Mesenteric fat pad (tissue), 1 donor: ENCODE data around the gene EPB42. TPM values are rescaled to one million over a fixed set of nuclear protein-coding genes. Genes with fewer than 3 reads are reported as not detected.

ENCODE experiments used
- DNase-seq: peaks from one replicate; pipeline ENCODE4 v3.0.0-alpha.2; 2020; ENCODE audit warnings: low spot score
- long read RNA-seq: library from polyadenylated mRNA; unstranded; transcript quantifications from one replicate; pipeline ENCODE4 v2.0.0, GENCODE V29; 2020
- total RNA-seq: library from RNA; stranded (reverse); fragmentation: NEBNext Ultra II Directional; extraction: Animal tissue kit (Norgen Biotek cat#: 25700); gene quantifications from one replicate; pipeline ENCODE4 v1.2.1, GENCODE V29; 2021
- donor health status: DM: yes; HTN: yes; CAD: no.

EPB42 gene
- total RNA-seq = 2.8 TPM
- long read RNA-seq, partial matches to known transcripts = 8 of 10 reads
- long read RNA-seq, other reads (novel, unspliced or antisense) = 1 of 10 reads

- no peak for DNase-seq
These were observed at the start of gene EPB42 for GRCh38 chr15:43220991-43221403. Gene EPB42, minus strand, starts transcription at chr15:43221018. Its CDS starts 193 bp downstream, at chr15:43220825.

GRCh38 chr15:43270113-43270665, 49.4 kb upstream of the EPB42 start:
- no peak for DNase-seq

GRCh38 chr15:43268111-43269105, 47.6 kb upstream of the EPB42 start:
- no peak for DNase-seq

GRCh38 chr15:43267439-43267838, 46.6 kb upstream of the EPB42 start:
- DNase-seq = peak; percentile 28

GRCh38 chr15:43266834-43267233, 46.0 kb upstream of the EPB42 start, which contains the start of gene TGM5:
Gene TGM5, minus strand, starts transcription at chr15:43266928. Its CDS starts 79 bp downstream, at chr15:43266849.
- peak; percentile 78 for DNase-seq

GRCh38 chr15:43266386-43266785, 45.6 kb upstream of the EPB42 start:
- no peak for DNase-seq

GRCh38 chr15:43260011-43260615, 39.3 kb upstream of the EPB42 start:
- peak; percentile 82 for DNase-seq

GRCh38 chr15:43258781-43259180, 38.0 kb upstream of the EPB42 start:
- DNase-seq = peak; percentile 49

GRCh38 chr15:43256341-43256740, 35.5 kb upstream of the EPB42 start:
- no peak for DNase-seq

- DNase-seq = peak; percentile 41
These were observed 34.6 kb upstream of the EPB42 start for GRCh38 chr15:43255376-43255775.

GRCh38 chr15:43253431-43254403, 32.9 kb upstream of the EPB42 start:
- DNase-seq = no peak

- no peak for DNase-seq
These were observed 31.0 kb upstream of the EPB42 start for GRCh38 chr15:43251871-43252250.

- DNase-seq = no peak
These were observed 30.5 kb upstream of the EPB42 start for GRCh38 chr15:43251185-43251870.

GRCh38 chr15:43250785-43251184, 30.0 kb upstream of the EPB42 start:
- DNase-seq = no peak

- DNase-seq = no peak
These were observed 28.9 kb upstream of the EPB42 start for GRCh38 chr15:43249699-43250203.

GRCh38 chr15:43249236-43249635, 28.4 kb upstream of the EPB42 start:
- no peak for DNase-seq

- peak; percentile 14 for DNase-seq
These were observed 25.5 kb upstream of the EPB42 start for GRCh38 chr15:43246261-43246774.

GRCh38 chr15:43244092-43244491, 23.3 kb upstream of the EPB42 start:
- no peak for DNase-seq

- DNase-seq = peak; percentile 33
These were observed 22.3 kb upstream of the EPB42 start for GRCh38 chr15:43243020-43243645.
